Brain microvascular endothelial cell (primary cell): ENCODE data around the gene MRPL38.

Source experiments
- DNase-seq: peaks from one replicate; pipeline ENCODE4 v3.0.0-alpha.2; 2020
- H3K27ac ChIP-seq: fragments of 250-450 bp; sonication (Bioruptor Pico); 2 replicates; pipeline ENCODE4 v1.5.1; 2020; ENCODE audit warnings: mild to moderate bottlenecking, moderate library complexity
- H3K27me3 ChIP-seq: fragments of 250-450 bp; sonication (Bioruptor Pico); replicated peaks from 2 replicates; pipeline ENCODE4 v1.5.1; 2020; ENCODE audit warnings: mild to moderate bottlenecking
- H3K36me3 ChIP-seq: fragments of 250-450 bp; sonication (Bioruptor Pico); replicated peaks from 2 replicates; pipeline ENCODE4 v1.5.1; 2020; ENCODE audit warnings: mild to moderate bottlenecking
- H3K4me3 ChIP-seq: 2 replicates; pipeline ENCODE4 v1.5.1; 2011; ENCODE audit warnings: low read depth, mild to moderate bottlenecking, control low read depth, low read length, moderate library complexity
- CTCF ChIP-seq: IDR thresholded peaks from 2 replicates; pipeline ENCODE4 v1.5.1; 2011; ENCODE audit warnings: low read depth, mild to moderate bottlenecking, moderate library complexity, low read length, control low read depth, inconsistent platforms; ENCODE audit errors: missing control alignments
- in situ Hi-C: cut with HindIII; loops from 2 replicates; pipeline ENCODE4 v1.10.0; 2017; ENCODE audit warnings: low sequenced_read_pairs, low pct_ligation_motif_present

The MRPL38 gene

GRCh38 chr17:75917141-75917916 lies 12.6 kb upstream of the MRPL38 start:
- H3K27me3 ChIP-seq, result no peaks in the 10 kb centered on the region
- no peak for TF ChIP-seq CTCF

GRCh38 chr17:75915268-75915667 lies 10.6 kb upstream of the MRPL38 start:
- no peak for DNase-seq
- H3K4me3 ChIP-seq, result no peak overlapping the region
- H3K27ac ChIP-seq, result no peak overlapping the region
- no peak for TF ChIP-seq CTCF
- no peaks in the 10 kb centered on the region for H3K36me3 ChIP-seq
- in situ Hi-C loops, result no loop called here
- no peaks in the 10 kb centered on the region for H3K27me3 ChIP-seq

More at GRCh38 chr17:75917141-75917916, 12.6 kb upstream of the MRPL38 start:
- in situ Hi-C loops, result no loop called here
- DNase-seq, result no peak
- Histone ChIP-seq H3K36me3 (no peaks in the 10 kb centered on the region), H3K27ac (no peak overlapping the region), H3K4me3 (no peak overlapping the region)

- H3K36me3 ChIP-seq, result no peaks in the 10 kb centered on the region
Observed at GRCh38 chr17:75914643-75915267, 10.1 kb upstream of the MRPL38 start.

GRCh38 chr17:75913537-75914210 lies 9.0 kb upstream of the MRPL38 start:
- Histone ChIP-seq H3K27ac (no peak overlapping the region), H3K27me3 (no peaks in the 10 kb centered on the region), H3K36me3 (no peaks in the 10 kb centered on the region), H3K4me3 (no peak overlapping the region)
- in situ Hi-C loops, result no loop called here
- DNase-seq, result no peak
- no peak for TF ChIP-seq CTCF

More at GRCh38 chr17:75914643-75915267, 10.1 kb upstream of the MRPL38 start:
- Histone ChIP-seq H3K27me3 (no peaks in the 10 kb centered on the region), H3K27ac (no peak overlapping the region), H3K4me3 (no peak overlapping the region)
- TF ChIP-seq CTCF, result no peak
- DNase-seq, result no peak
- in situ Hi-C loops, result no loop called here

- TF ChIP-seq CTCF, result no peak
- no peaks in the 10 kb centered on the region for H3K27me3 ChIP-seq
- no peak overlapping the region for H3K27ac ChIP-seq
- H3K4me3 ChIP-seq, result no peak overlapping the region
- no peaks in the 10 kb centered on the region for H3K36me3 ChIP-seq
- in situ Hi-C loops, result no loop called here
- DNase-seq, result no peak
Observed at GRCh38 chr17:75910699-75911098, 6.0 kb upstream of the MRPL38 start.
